HepG2 (cell line): ENCODE data around the gene C2. TPM values are rescaled to one million over a fixed set of nuclear protein-coding genes. Genes with fewer than 3 reads are reported as not detected.

ENCODE experiments used
- ETV5 ChIP-seq: IDR thresholded peaks from 2 replicates; pipeline ENCODE4 v1.6.1; 2018; ENCODE audit warnings: missing biosample characterization, missing genetic modification reagents, inconsistent platforms, borderline replicate concordance
- FOXK2 ChIP-seq: fragments of 450-650 bp; IDR thresholded peaks from 2 replicates; pipeline ENCODE4 v1.6.1; 2016
- GABPB1 ChIP-seq: IDR thresholded peaks from 2 replicates; pipeline ENCODE4 v1.6.1; 2016; ENCODE audit warnings: mild to moderate bottlenecking, missing genetic modification reagents, moderate library complexity, missing compliant biosample characterization
- HNRNPLL ChIP-seq: fragments of 200-400 bp; formaldehyde crosslinking; IDR thresholded peaks from 2 replicates; pipeline ENCODE4 v1.6.1; 2017; ENCODE audit warnings: mild to moderate bottlenecking, low read depth, low read length; ENCODE audit not compliant: poor library complexity, severe bottlenecking
- JARID2 ChIP-seq: sonication (generic); formaldehyde crosslinking; IDR thresholded peaks from 2 replicates; pipeline ENCODE4 v1.8.1; 2023; ENCODE audit warnings: missing genetic modification reagents, inconsistent platforms; ENCODE audit not compliant: insufficient replicate concordance
- POLR2A ChIP-seq, 2 experiments: IDR thresholded peaks; 2 replicates each; pipeline ENCODE4 v1.6.1; 2011; ENCODE audit warnings: low read depth in 2 of 2, low read length in 2 of 2, mild to moderate bottlenecking in 1 of 2, moderate library complexity in 1 of 2; ENCODE audit not compliant: insufficient read depth in 1 of 2
- PRDM10 ChIP-seq: sonication (generic); formaldehyde crosslinking; IDR thresholded peaks from 2 replicates; pipeline ENCODE4 v1.4.0; 2020; ENCODE audit warnings: low read depth, missing genetic modification reagents
- ZBTB3 ChIP-seq: sonication (generic); formaldehyde crosslinking; IDR thresholded peaks from 2 replicates; pipeline ENCODE4 v1.4.0; 2020; ENCODE audit warnings: low read depth, mild to moderate bottlenecking, moderate library complexity, missing genetic modification reagents, borderline replicate concordance
- ZNF124 ChIP-seq: sonication (generic); formaldehyde crosslinking; IDR thresholded peaks from 2 replicates; pipeline ENCODE4 v1.4.0; 2020; ENCODE audit warnings: missing genetic modification reagents
- ZNF180 ChIP-seq: sonication (generic); formaldehyde crosslinking; IDR thresholded peaks from 2 replicates; pipeline ENCODE4 v1.4.0; 2020; ENCODE audit warnings: low read depth, missing genetic modification reagents, borderline replicate concordance
- ZNF501 ChIP-seq: sonication (generic); formaldehyde crosslinking; IDR thresholded peaks from 2 replicates; pipeline ENCODE4 v1.5.1; 2020; ENCODE audit warnings: mild to moderate bottlenecking, moderate library complexity, missing genetic modification reagents
- ZNF609 ChIP-seq: sonication (generic); formaldehyde crosslinking; IDR thresholded peaks from 2 replicates; pipeline ENCODE4 v1.4.0; 2020; ENCODE audit warnings: mild to moderate bottlenecking, missing genetic modification reagents, borderline replicate concordance
- ZNF615 ChIP-seq: sonication (generic); formaldehyde crosslinking; IDR thresholded peaks from 2 replicates; pipeline ENCODE4 v1.5.0; 2020; ENCODE audit warnings: mild to moderate bottlenecking, missing genetic modification reagents, borderline replicate concordance
- ZNF619 ChIP-seq: sonication (generic); formaldehyde crosslinking; IDR thresholded peaks from 2 replicates; pipeline ENCODE4 v1.4.0; 2020; ENCODE audit warnings: mild to moderate bottlenecking, missing genetic modification reagents
- polyA plus RNA-seq, 8 experiments: library from polyadenylated mRNA; depleted of rRNA in 3 of 8; stranded (reverse) in 7 of 8; unstranded in 1 of 8; fragments of >200 nt; fragmentation: Illumina TruSeq in 4 of 8; extraction: Trizol in 4 of 8; gene quantifications; 2 replicates each; pipeline versions ENCODE4 v1.2.1 to v1.2.3, GENCODE V29; 2011 to 2016; ENCODE audit warnings: low read depth in 4 of 8, missing spikeins in 1 of 8, mixed read lengths in 1 of 8; ENCODE audit not compliant: insufficient read depth in 1 of 8
- total RNA-seq, 5 experiments: library from RNA; depleted of rRNA; stranded (reverse); fragments of >200 nt; fragmentation: Illumina TruSeq; extraction: Trizol; gene quantifications; 2 replicates each; pipeline ENCODE4 v1.2.3, GENCODE V29; 2016; ENCODE audit warnings: low read depth in 1 of 5
- TF ChIP-seq, protein P1 (sequence below): sonication (generic); formaldehyde crosslinking; IDR thresholded peaks from 2 replicates; pipeline ENCODE4 v1.4.0; 2020; ENCODE audit warnings: missing genetic modification reagents, low read depth, mild to moderate bottlenecking, borderline replicate concordance
- TF ChIP-seq, protein P2 (sequence below): sonication (generic); formaldehyde crosslinking; IDR thresholded peaks from 2 replicates; pipeline ENCODE4; 2020; ENCODE audit warnings: missing genetic modification reagents, mild to moderate bottlenecking, borderline replicate concordance

Gene C2
- total and polyA plus RNA-seq, 2 of the 13 experiments (the other 11 are each of a cell fraction or from before 2014, with no cell fraction given) = 165 to 307 TPM

GRCh38 chr6:31972709-31973350, 45.3 kb downstream of the C2 start (continued):
- TF ChIP-seq PRDM10 (CRISPR knock-in tag) = peak; percentile 18; the same call in 1 of the 2 replicates
- no peak for TF ChIP-seq JARID2 (CRISPR knock-in tag)
- TF ChIP-seq ZNF615 = no peak
- TF ChIP-seq, protein P1, sequence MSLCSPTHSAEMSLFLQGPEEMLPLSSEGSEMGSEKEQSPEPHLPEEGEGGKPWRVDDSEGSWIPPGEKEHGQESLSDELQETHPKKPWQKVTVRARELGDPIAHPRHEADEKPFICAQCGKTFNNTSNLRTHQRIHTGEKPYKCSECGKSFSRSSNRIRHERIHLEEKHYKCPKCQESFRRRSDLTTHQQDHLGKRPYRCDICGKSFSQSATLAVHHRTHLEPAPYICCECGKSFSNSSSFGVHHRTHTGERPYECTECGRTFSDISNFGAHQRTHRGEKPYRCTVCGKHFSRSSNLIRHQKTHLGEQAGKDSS (CRISPR knock-in tag) = 0 out of 2 replicates have a peak, but pooled peaks have one; percentile 16
- peak; percentile 54; the same call in 1 of the 2 replicates for TF ChIP-seq ZBTB3
- TF ChIP-seq ZNF501 (CRISPR knock-in tag) = peak; percentile 11; the same call in 1 of the 2 replicates
- peak; percentile 19 for TF ChIP-seq HNRNPLL
- TF ChIP-seq FOXK2 = no peak
- TF ChIP-seq ZNF180 (CRISPR knock-in tag) = no peak
- peak; percentile 22; the same call in 1 of the 2 replicates for TF ChIP-seq ZNF619 (CRISPR knock-in tag)
- TF ChIP-seq ZNF609 (CRISPR knock-in tag) = 0 out of 2 replicates have a peak, but pooled peaks have one; percentile 10
- TF ChIP-seq, protein P2, sequence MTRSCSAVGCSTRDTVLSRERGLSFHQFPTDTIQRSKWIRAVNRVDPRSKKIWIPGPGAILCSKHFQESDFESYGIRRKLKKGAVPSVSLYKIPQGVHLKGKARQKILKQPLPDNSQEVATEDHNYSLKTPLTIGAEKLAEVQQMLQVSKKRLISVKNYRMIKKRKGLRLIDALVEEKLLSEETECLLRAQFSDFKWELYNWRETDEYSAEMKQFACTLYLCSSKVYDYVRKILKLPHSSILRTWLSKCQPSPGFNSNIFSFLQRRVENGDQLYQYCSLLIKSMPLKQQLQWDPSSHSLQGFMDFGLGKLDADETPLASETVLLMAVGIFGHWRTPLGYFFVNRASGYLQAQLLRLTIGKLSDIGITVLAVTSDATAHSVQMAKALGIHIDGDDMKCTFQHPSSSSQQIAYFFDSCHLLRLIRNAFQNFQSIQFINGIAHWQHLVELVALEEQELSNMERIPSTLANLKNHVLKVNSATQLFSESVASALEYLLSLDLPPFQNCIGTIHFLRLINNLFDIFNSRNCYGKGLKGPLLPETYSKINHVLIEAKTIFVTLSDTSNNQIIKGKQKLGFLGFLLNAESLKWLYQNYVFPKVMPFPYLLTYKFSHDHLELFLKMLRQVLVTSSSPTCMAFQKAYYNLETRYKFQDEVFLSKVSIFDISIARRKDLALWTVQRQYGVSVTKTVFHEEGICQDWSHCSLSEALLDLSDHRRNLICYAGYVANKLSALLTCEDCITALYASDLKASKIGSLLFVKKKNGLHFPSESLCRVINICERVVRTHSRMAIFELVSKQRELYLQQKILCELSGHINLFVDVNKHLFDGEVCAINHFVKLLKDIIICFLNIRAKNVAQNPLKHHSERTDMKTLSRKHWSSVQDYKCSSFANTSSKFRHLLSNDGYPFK (CRISPR knock-in tag) = no peak
- no peak for TF ChIP-seq ZNF124 (CRISPR knock-in tag)
- TF ChIP-seq ETV5 = no peak
- TF ChIP-seq POLR2A (IDR thresholded peaks at IDR 0.05; ENCODE audit: insufficient read depth in 1 of 2, low read depth in 2 of 2, low read length in 2 of 2) = peak in 1 of 2 experiments; percentile 14; a peak in 1 of 4 replicates
- TF ChIP-seq GABPB1 (CRISPR knock-in tag) = no peak
